ENCODE data around the gene MYOF.
A peak's percentile ranks its signal among the peaks of the same experiment; 100 is the strongest.

Gene MYOF

GRCh38 chr10:93482145-93482834 lies at the start of gene MYOF:
MYOF (minus strand) TSS chr10:93482334; CDS start chr10:93482194, 140 bp downstream.
- no peak for TF ChIP-seq ZFX (IDR thresholded peaks at IDR 0.05; ENCODE audit: borderline replicate concordance)
- TF ChIP-seq CTCF (IDR thresholded peaks at IDR 0.05), result peak; percentile 56; the same call in 1 of the 2 replicates
- H3K27ac ChIP-seq, result peak within 1 kb of the TSS; percentile 73

- H3K27ac ChIP-seq, result no peak overlapping the region
- TF ChIP-seq ZFX (IDR thresholded peaks at IDR 0.05; ENCODE audit: borderline replicate concordance) (no peak), CTCF (IDR thresholded peaks at IDR 0.05) (no peak)
Observed at GRCh38 chr10:93518531-93518930, 36.4 kb upstream of the MYOF start.

GRCh38 chr10:93516006-93516380 lies 33.9 kb upstream of the MYOF start:
- no peak overlapping the region for H3K27ac ChIP-seq
- no peak for TF ChIP-seq CTCF (IDR thresholded peaks at IDR 0.05)
- TF ChIP-seq ZFX (IDR thresholded peaks at IDR 0.05; ENCODE audit: borderline replicate concordance), result no peak

GRCh38 chr10:93515071-93516005 lies 33.2 kb upstream of the MYOF start:
- no peak for TF ChIP-seq CTCF (IDR thresholded peaks at IDR 0.05)
- no peak for TF ChIP-seq ZFX (IDR thresholded peaks at IDR 0.05; ENCODE audit: borderline replicate concordance)
- H3K27ac ChIP-seq, result no peak overlapping the region

GRCh38 chr10:93514521-93514920 lies 32.4 kb upstream of the MYOF start:
- no peak overlapping the region for H3K27ac ChIP-seq
- no peak for TF ChIP-seq CTCF (IDR thresholded peaks at IDR 0.05)
- no peak for TF ChIP-seq ZFX (IDR thresholded peaks at IDR 0.05; ENCODE audit: borderline replicate concordance)

GRCh38 chr10:93513091-93513490 lies 31.0 kb upstream of the MYOF start:
- TF ChIP-seq CTCF (IDR thresholded peaks at IDR 0.05) (no peak), ZFX (IDR thresholded peaks at IDR 0.05; ENCODE audit: borderline replicate concordance) (no peak)
- no peak overlapping the region for H3K27ac ChIP-seq

GRCh38 chr10:93512565-93512964 lies 30.4 kb upstream of the MYOF start:
- no peak for TF ChIP-seq ZFX (IDR thresholded peaks at IDR 0.05; ENCODE audit: borderline replicate concordance)
- TF ChIP-seq CTCF (IDR thresholded peaks at IDR 0.05), result no peak
- no peak overlapping the region for H3K27ac ChIP-seq
